Activated T-helper 1 cell treated with anti-CD3 and anti-CD28 coated beads, Interleukin-2, amount 50 U/mL, for 16 hours (primary cell): ENCODE results near the gene SUGCT.
"Not testable (repeated sequence)": the region's sequence is repeated elsewhere in the genome, so short reads cannot be mapped to it uniquely, and the experiment has no call there.

Experiments used
- DNase-seq, 2 donors: peaks; one replicate each; pipeline ENCODE4 v3.0.0-alpha.2; 2020; ENCODE audit warnings: low read depth in 1 of 2, low spot score in 1 of 2

Gene SUGCT

GRCh38 chr7:40199076-40199802, 64.4 kb downstream of the SUGCT start:
- DNase-seq = no peak

GRCh38 chr7:40200791-40201190, 66.0 kb downstream of the SUGCT start:
- no peak for DNase-seq

- no peak for DNase-seq
Observed at GRCh38 chr7:40202851-40203250, 68.0 kb downstream of the SUGCT start.

- DNase-seq = no peak
Observed at GRCh38 chr7:40204581-40204980, 69.8 kb downstream of the SUGCT start.

GRCh38 chr7:40205992-40206391, 71.2 kb downstream of the SUGCT start:
- DNase-seq = no peak

GRCh38 chr7:40211276-40212003, 76.6 kb downstream of the SUGCT start:
- DNase-seq = no peak

DNA sequence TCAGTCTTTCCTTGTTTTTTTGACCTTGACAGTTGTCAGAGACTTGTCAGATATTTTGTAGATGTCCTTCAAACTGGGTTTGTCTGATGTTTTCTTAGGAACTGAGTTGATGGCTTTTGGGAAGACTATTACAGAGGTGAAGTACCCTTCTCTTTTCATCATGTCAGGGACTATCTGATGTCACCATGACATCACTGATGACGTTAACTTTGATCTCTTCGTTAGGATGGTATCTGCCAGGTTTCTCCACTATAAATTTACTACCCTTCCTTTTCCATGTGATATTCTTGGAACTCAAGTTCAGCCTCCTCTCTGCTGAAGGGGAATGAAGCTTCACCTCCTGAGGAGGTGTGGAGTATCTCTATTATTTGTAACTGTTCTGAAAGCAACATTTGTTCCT, 78.5 kb downstream of the SUGCT start:
- DNase-seq = no peak

DNA sequence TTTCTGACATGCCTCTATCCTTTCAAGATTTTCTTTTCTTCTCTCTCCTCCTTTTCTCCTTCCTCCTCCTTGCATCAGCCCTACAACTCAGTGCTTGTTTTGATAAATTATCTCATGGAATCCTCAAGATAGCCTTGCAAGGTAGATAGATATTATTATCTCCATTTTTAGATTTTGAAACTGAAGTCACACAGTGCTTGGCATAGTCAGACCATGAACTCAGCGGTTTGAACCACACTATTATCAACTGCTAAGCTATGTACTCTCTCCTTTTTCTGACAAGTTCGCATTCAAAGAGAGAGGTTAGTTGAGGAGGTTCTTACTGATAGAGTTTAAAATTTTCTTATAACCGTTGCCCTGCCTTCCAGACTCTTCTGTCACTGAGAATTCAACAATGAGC, 79.1 kb downstream of the SUGCT start:
- no peak for DNase-seq

- not testable (repeated sequence) for DNase-seq
Observed at GRCh38 chr7:40218612-40219011, 83.8 kb downstream of the SUGCT start.

DNA sequence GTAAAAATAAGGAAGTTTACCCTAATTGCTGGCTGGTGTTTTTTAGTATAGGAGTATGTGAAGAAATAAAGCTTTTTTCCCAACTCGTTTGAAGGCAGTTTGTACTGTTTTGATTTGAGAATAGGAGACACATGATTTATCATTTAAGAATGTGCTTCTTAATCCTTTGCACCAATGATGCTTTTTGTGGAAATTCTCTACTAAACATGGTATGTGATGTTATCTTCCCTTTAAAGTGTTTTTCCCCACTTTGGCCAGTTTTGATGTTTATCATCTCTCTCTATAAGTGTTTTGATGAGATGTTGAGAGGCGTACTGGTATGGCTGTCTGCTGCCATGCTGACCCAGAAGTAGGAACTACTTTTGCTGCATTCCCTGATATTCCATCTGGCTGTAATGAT, 85.1 kb downstream of the SUGCT start:
- no peak for DNase-seq

DNA sequence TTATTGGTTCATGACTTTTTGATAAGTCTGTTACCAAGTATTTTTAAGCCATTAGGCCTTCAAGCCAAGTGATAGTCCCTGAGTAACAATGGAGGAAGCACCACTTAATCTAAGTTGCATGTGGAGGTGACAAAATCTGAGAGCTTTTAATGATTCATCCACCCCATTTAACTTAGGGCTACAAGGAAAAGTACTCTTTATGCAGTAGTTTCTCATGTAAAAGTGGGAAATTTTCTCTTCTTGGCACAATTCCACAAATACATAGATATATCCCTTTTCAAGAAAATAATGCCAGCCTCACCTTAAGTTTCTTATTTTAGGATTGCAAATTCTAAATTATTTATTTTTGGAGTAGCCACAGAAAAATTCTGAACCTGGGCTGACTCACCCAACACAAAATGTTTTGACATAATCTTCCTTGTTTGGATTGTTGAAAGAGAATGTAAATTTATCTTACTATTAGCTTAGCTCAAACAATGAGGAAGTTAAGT, 85.7 kb downstream of the SUGCT start:
- no peak for DNase-seq

DNA sequence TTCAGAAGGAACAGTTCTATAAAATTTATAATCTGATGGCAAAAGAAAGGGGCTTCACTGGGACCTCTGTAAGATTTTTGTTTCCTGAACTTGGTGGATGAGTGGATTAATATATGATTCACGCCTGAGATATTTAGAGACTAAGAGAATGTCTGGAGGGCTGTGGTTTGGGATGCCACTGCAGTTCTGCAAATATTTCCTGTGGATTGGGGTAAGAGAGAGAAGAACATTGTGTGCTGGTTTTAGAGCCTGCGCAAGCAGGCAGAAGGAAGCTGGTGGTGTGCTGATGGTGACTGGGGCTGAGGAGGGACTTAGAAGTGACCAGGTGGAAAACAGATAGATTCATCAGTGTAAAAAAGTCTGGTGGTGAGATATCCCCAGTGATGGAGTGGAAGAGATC, 87.0 kb downstream of the SUGCT start:
- no peak for DNase-seq

DNA sequence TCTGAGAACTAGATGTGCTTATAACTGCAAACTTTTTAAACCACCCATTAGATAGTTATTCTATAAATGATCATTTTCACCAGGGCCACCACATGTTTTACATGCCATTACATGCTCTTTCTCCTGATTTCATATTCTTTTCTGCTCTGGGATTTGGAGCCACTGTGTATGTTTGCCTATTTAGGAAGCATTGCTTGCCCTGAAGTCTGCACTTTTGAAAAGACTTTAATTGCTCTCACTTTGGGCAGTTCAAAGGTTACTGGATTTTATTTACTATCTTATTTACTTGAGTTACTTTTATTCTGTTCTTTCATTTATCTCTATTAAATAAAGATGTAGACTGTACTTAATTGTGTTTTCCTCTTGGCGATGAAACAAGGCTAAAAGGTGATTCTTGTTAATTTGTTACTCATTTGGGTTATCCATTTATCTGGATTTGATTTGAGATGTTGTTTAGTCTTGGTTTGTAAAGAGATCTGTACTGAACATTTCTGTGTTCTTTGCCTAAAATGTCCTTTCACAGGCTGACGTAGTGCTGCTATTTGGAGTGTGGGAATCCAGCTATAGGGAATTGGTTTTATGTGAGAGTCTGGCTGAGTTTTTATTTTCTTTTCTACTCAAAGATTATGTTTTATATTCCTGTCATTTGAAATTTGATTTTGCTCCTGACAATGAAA, 88.8 kb downstream of the SUGCT start:
- DNase-seq = no peak

DNA sequence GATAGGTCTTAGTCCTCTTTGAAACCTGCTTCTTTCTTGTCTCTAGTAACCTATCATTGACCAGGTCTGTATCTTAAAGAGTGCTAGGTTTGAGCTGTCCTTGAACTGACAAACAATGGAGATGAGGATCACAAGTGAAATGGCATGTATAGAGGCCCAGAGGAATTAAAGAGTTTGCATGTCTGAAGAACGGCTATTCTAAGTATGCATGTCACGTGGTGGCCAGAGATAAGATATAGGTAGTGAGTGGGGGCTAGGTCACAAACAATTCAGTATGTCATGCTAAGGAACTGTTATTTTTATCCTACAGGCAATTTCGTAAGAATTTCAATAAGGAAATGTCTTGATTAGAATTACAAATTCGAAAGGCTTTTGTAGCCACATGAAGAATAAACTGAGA, 95.3 kb downstream of the SUGCT start:
- DNase-seq = no peak

DNA sequence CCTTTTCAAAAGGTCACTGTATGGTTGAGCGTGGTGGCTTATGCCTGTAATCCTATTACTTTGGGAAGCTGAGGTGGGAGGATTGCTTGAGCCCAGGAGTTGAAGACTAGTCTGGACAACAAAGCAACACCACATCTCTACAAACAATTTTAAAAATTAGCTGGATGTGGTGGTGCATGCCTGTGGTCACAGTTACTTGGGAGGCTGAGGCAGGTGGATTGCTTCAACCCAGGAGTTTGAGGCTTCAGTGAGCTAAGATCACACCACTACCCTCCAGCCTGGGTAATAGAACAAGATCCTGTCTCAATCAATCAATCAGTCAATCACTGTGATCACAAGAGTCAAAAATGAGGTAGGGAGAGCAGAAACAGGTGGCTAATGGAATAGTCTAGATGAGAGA, 97.0 kb downstream of the SUGCT start:
- DNase-seq = no peak

GRCh38 chr7:40232242-40232893, 97.6 kb downstream of the SUGCT start:
- DNase-seq = no peak

DNA sequence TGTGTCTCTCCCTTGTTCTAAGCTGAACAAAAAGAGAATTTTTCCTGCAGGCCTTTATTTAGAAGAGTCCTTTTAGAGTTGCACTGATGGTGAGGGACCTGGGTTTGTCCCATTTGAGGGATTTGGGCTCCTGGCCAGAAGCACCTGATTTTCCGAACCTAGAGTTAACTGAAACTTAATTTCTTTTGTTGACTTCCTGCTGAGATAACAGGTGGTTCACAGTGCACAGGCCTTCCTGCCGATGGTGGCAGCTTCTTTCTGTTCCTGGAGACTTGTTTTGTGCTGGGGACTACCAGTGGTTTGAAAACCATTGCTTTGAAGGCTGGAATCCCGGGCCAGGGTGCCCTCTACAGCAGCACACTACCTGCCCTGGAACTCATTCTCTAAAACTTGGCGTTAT, 99.2 kb downstream of the SUGCT start:
- no peak for DNase-seq

- DNase-seq = no peak
Observed at GRCh38 chr7:40234666-40235065, 99.9 kb downstream of the SUGCT start.

- DNase-seq = no peak
Observed at GRCh38 chr7:40237731-40238130, 102.9 kb downstream of the SUGCT start.

- DNase-seq = no peak
Observed at GRCh38 chr7:40239755-40240303, 105.0 kb downstream of the SUGCT start.

DNA sequence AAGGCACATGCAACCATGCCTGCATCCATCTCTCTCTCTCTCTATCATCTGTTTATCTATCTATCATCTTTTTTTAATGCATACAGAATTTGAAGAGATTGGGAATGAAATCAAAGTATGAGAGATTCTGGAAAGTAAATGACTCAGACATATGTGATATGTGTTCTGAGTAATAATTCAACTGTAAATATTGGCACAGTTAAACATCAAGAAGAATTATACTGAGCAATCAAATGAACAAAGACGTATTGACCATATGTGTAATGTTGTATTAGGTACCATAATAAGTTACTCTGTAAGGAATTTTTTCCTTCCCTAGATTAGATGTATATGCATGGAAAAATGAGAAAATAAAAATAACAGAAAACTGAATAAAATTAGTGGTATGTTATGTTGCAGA, 108.3 kb downstream of the SUGCT start:
- DNase-seq = no peak
